ENCODE measurements around the gene E2F2.
A peak's percentile ranks its signal among the peaks of the same experiment; 100 is the strongest.
"Not testable (repeated sequence)": the region's sequence is repeated elsewhere in the genome, so short reads cannot be mapped to it uniquely, and the experiment has no call there.

Gene E2F2

GRCh38 chr1:23545851-23546250 lies 14.8 kb upstream of the E2F2 start:
- DNase-seq (ENCODE audit: low spot score): no peak

DNA sequence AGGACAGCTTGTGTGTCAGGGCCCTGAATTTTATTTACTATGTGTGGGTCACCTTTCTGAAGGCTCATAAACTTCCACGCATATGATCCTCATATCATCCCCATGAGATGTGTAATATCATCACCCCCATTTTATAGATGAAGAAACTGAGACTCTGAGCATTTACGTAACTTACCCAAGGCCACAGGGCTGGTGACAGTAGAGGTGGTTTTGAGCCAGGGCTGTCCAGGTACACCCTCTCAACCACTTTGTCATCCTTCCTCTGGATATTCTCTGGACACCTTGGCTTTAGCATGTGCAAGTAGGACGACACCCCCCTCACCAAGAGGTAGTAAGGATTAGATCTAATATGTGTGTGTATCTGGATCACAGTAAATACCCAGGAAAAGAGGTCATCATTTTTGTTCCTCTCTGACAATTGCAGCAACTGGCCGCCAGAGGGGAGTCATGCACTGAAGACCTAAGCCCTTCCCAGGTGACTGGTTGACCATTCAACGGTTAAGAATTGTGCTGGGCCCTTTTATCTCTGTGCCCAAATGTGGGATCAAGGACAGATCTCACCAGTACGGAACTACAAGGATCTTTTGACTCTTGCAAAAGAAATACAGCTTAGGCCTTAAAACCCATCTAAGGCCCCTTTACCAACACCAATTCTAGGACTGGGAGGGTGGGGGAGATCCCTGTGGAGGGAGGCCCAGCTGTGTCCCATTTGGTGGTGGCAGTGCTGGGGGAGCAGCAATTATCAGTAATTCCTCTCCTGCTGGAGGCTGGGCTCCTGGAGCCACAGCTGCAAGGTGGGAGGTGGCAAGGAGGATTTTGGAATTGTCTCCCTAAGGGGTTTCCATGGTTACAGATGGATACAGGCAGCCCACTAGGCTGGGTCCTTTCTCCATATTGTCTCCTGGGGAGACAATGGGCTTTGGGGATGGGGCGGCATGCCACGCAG lies 13.7 kb upstream of the E2F2 start:
- DNase-seq (ENCODE audit: low spot score): peak; percentile 76

DNA sequence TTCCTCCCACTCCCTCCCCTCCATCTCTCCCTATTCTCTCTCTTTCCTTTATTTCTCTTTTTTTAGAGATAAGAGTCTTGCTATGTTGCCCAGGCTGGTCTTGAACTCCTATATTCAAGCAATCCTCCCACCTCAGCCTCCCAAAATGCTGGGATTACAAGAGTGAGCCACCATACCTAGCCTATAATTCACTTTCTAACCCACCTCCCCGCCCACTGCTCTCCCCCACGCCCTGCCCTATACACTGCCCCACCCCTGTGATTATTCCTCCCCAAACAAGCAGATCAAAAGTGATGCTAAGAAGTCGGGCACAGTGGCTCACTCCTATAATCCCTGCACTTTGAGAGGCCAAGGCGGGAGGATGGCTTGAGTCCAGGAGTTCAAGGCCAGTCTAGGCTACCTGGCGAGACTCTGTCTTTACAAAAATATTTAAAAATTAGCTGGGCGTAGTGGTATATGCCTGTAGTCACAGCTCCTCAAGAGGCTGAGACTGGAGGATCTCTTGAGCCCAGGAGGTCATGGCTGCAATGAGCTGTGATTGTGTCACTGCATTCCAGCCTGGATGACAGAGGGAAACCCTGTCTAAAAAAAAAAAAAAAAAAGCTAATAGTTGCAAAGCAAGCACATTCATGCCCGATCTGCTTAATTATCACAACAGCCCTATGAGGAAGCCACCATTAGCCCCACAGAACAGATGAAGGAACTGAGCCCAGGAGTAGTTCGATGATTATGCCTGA lies 12.8 kb upstream of the E2F2 start:
- no peak for DNase-seq (ENCODE audit: low spot score)

GRCh38 chr1:23542940-23543339 lies 11.9 kb upstream of the E2F2 start:
- DNase-seq (ENCODE audit: low spot score): not testable (repeated sequence)

GRCh38 chr1:23539698-23540266 lies 8.7 kb upstream of the E2F2 start:
- DNase-seq (ENCODE audit: low spot score): peak; percentile 94

DNA sequence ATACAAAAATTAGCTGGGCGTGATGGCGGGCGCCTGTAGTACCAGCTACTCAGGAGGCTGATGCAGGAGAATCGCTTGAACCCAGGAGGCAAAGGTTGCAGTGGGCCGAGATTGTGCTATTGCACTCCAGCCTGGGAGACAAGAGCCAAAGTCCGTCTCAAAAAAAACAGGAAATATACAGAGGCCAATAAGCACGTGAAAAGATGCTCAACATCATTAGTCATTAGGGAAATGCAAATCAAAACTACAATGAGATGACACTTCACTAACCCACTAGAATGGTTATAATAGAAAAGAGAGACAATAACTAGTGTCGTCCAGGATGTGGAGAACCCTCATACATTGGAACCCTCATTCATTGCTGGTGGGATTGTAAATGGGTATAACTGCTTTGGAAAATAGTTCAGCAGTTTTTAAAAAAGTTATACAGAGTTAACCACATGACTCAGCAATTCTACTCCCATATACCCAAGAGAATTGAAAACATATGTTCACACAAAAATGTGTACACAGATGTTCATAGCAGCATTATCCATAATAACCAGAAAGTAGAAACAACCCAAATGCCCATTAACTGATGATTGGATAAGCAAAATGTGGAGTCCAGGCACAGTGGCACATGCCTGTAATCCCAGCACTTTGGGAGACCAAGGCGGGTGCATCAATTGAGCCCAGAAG lies 6.4 kb upstream of the E2F2 start:
- peak; percentile 52 for DNase-seq (ENCODE audit: low spot score)

DNA sequence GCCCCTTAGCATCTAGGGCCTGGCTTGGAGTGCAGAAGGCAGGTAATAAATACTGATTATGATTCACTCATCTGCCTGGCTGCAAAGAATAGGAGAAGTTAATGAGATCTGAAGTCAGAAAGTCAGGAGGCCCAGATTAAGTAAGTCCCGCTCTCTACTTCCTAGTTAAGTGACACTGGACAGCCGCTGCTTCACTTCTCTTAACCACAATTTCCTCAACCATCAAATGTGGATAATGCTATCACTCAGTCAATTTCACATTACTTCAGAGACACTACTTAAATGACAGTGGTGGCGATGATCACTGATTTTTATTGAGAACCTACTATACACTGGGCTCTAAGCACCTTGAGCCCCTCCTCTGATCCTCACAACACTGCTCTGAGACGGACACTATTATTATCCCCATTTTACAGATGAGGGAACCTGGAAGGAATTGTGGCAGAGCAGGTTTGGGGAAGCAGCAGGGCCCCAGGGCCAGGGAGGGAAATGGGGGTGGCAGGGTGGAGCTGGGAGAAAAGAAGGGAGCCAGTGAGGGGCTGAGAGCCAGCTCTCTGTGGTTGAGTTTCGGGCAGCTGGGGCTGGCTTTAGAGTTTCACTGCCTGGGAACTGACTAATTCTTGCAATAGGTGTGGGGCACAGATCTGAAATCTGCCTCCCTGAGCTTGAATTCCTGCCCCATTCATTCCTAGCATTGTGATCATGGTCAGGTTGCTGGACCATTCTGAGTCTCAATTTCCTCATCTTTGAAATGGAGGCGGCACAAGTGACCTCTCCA lies 2.4 kb upstream of the E2F2 start:
- no peak for DNase-seq (ENCODE audit: low spot score)

DNA sequence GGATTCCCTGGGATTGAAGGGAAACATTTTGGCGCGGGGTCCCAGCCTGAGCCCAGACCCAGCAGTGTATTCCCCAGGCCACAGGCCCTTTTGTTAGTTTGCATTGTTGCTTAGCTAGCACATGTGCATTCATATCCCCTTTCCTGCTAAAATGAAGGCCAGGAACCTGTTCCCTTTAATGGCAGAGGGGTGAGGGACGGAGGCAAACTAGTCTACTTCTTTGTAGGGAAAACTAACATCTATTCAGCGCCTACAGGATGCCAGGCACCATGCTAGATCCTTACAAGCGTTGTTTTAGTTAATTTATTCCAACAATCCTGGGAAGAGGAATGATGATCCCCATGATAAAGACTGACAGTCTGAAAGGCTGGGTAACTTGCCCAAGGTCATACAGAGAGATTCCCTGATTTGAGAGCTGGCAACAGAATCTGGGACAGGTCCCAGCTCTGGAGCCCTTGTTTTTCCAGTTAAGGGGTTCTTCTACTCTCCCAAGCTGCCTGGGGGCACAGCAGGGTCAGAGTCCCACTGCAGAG lies 595 bp upstream of the E2F2 start:
- no peak for DNase-seq (ENCODE audit: low spot score)

DNA sequence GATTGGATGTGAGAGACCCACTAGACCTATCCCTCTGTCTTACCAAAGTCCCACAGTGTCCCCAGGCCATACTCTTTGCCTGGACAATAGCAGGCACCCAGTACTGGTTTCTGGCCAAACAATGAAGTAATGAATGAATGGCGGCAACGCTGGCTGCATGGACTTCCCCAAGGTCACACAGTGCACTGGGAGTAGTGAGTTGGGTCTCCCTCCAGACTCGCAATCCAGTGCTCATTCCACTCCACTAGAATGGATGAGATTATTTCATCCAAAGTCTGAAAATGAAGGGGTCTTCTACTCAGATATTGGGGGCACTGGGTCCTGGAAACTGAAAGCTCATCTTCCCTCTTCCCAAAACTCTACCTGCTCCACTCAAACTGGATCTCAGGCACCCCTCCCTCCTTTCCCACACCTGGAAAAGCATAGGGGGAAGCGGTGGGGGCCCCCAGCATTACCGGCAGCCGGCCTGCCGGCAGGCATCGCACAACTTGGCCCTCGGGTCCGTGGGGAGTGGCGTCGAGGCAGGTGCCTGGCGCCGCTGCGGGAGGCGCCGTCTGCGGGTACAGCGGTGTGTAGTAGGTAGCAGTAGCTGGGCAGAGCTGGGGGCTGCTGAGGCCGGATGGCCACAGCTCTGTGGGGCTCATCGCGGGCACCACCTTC lies 816 bp downstream of the E2F2 start:
- peak; percentile 58 for DNase-seq (ENCODE audit: low spot score)

DNA sequence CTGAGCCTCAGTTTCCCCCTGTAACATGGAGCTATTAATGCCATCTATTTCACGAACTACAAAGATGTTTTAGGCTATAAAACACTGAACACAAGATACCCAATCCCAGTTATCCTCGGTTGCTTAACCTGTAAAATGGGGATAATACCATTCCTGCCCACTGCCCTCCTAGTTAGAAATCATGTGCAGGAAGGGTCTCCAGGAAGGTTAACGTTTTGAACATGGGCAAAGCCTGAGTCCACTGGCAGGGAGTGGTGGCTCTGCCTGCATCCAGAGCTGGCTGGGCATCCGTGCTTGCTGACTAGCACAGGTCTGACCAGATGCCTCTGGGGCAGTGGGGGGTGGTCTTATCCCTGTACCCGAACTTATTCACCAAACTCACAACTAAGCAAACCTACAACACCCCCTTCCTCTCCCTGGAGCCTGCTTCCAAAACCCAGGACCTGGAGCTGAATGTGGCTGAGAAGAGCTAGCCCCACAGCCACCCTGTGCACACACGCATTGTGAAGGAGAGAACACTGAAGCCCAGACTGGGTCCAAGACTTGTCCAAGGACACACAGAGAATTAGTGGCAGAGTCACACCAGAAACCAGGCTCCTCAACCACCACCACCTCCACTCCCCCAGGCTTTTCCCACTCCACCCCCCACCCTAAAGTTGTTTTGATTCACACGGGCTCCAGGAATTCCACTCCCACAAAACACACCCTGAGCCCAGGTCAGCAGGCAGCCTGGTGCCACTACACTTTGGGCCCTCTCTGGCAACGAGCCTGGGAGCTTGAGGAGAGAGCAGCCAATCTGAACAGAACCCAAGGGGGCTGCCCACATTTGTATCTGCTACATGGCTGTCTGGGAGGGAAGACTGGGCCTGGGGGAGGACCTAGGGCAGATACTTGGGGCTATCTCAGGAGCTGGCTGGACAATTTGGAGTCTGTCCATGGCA lies 1.6 kb downstream of the E2F2 start:
- peak; percentile 79 for DNase-seq (ENCODE audit: low spot score)

GRCh38 chr1:23528250-23528978 lies 2.6 kb downstream of the E2F2 start:
- peak; percentile 98 for DNase-seq (ENCODE audit: low spot score)

GRCh38 chr1:23527900-23528249 lies 3.2 kb downstream of the E2F2 start:
- no peak for DNase-seq (ENCODE audit: low spot score)

DNA sequence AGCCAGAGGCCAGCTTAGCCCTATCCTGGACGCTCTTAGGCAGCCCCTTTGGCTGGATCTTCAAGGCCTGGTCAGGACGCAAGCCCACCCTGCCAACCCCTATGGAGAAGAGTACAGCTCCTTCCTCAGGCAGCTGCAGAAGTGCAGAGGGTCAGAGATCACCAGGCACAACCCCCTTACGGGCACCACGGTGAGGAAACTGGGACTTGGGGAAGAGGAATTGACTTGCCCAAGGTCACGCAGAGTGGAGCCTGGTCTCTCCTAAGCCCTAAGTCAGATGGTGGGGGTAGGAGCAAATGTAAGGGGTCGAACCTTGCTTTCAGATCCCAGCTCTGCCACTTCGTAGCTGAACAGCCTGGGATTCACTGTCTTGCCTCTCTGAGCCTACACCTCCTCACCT lies 3.7 kb downstream of the E2F2 start:
- no peak for DNase-seq (ENCODE audit: low spot score)

GRCh38 chr1:23526329-23527041 lies 4.5 kb downstream of the E2F2 start:
- DNase-seq (ENCODE audit: low spot score): peak; percentile 42

GRCh38 chr1:23525558-23526250 lies 5.3 kb downstream of the E2F2 start:
- DNase-seq (ENCODE audit: low spot score): peak; percentile 58

GRCh38 chr1:23524716-23525401 lies 6.2 kb downstream of the E2F2 start:
- peak; percentile 99 for DNase-seq (ENCODE audit: low spot score)

DNA sequence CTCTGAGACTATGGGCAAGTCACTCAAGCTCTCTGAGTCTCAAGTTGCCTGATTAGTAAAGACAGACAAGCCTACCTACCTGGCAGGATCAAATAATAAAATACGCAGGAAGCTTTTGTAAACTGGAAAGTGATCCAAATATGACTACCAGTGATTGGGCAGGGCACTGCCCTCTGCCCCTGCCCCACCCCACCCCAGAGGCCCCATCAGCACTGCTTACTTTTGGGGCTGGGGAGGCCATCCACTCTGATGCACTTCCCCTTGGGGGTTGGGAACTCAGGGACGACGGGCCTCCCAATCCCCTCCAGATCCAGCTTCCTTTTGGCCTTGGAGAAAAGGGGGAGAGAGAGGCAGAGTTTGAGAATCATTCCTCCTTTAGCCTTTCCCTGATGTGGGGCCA lies 6.9 kb downstream of the E2F2 start:
- peak; percentile 52 for DNase-seq (ENCODE audit: low spot score)

All from hematopoietic multipotent progenitor cell treated with erythropoietin and hydrocortisone succinate and interleukin-3 and kit ligand, for 15 days (in vitro differentiated cells).